Neural progenitor cell (in vitro differentiated cells): ENCODE data around the gene TRIM41.
"Not testable (repeated sequence)": the region's sequence is repeated elsewhere in the genome, so short reads cannot be mapped to it uniquely, and the experiment has no call there.

Experiments
- EZH2phosphoT487 ChIP-seq: fragments of 200-600 bp; sonication (generic); IDR thresholded peaks from 2 replicates; pipeline ENCODE4 v1.6.1; 2017; ENCODE audit warnings: antibody characterized with exemption
- TF ChIP-seq, protein P1 (sequence below): fragments of 200-600 bp; sonication (generic); IDR thresholded peaks from 2 replicates; pipeline ENCODE4 v1.5.1; 2017; ENCODE audit warnings: antibody characterized with exemption, mild to moderate bottlenecking

DNA sequence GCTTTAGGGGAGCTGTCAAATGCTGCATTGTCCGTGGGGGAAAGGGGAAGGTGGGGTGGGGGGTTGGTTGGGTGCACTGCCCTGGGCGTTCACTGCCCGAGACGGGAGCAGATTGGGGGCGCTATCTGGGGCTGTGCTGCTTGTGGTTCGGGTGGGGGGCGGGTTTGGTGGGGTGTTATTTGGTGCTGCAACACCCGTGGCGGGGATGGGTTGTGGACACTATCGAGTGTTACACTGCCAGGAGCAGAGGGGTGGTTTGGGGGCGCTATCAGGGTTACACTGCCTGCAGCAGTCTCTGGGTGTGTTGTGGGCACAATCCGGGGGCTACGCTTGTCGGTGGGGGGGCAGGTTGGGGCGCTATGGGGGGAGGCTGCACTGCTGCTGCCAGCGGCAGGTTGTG is 59.3 kb downstream of the TRIM41 start:
- TF ChIP-seq, protein P1, sequence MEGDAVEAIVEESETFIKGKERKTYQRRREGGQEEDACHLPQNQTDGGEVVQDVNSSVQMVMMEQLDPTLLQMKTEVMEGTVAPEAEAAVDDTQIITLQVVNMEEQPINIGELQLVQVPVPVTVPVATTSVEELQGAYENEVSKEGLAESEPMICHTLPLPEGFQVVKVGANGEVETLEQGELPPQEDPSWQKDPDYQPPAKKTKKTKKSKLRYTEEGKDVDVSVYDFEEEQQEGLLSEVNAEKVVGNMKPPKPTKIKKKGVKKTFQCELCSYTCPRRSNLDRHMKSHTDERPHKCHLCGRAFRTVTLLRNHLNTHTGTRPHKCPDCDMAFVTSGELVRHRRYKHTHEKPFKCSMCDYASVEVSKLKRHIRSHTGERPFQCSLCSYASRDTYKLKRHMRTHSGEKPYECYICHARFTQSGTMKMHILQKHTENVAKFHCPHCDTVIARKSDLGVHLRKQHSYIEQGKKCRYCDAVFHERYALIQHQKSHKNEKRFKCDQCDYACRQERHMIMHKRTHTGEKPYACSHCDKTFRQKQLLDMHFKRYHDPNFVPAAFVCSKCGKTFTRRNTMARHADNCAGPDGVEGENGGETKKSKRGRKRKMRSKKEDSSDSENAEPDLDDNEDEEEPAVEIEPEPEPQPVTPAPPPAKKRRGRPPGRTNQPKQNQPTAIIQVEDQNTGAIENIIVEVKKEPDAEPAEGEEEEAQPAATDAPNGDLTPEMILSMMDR: not testable (repeated sequence)
- not testable (repeated sequence) for TF ChIP-seq EZH2phosphoT487
